NOMO-1 treated with dmso at 0.1 percent for 144 hours (cell line): ENCODE data around the gene SF3B6.
A peak's percentile ranks its signal among the peaks of the same experiment; 100 is the strongest.
"Not testable (repeated sequence)": the region's sequence is repeated elsewhere in the genome, so short reads cannot be mapped to it uniquely, and the experiment has no call there.

Source experiments
- DNase-seq: peaks from one replicate; lab custom pipeline; 2025; ENCODE audit not compliant: unreplicated experiment; lab: John Stamatoyannopoulos, UW

SF3B6 gene

GRCh38 chr2:24054366-24055010 is 21.6 kb downstream of the SF3B6 start:
- DNase-seq: no peak

GRCh38 chr2:24052951-24053350 is 23.2 kb downstream of the SF3B6 start:
- no peak for DNase-seq

GRCh38 chr2:24051833-24052232 is 24.3 kb downstream of the SF3B6 start:
- DNase-seq: no peak

- DNase-seq: no peak
Measured at GRCh38 chr2:24050041-24050979, 25.8 kb downstream of the SF3B6 start.

- DNase-seq: no peak
Measured at GRCh38 chr2:24049485-24050021, 26.6 kb downstream of the SF3B6 start, which contains the start of gene FKBP1B. Gene FKBP1B, plus strand, starts transcription at chr2:24049741. Its CDS starts 109 bp downstream, at chr2:24049850.

- DNase-seq: no peak
Measured at GRCh38 chr2:24048769-24049484, 27.2 kb downstream of the SF3B6 start.

GRCh38 chr2:24047703-24048033 is 28.5 kb downstream of the SF3B6 start:
- DNase-seq: no peak

GRCh38 chr2:24046930-24047702 is 29.0 kb downstream of the SF3B6 start, which contains the start of gene WDCP:
Gene WDCP, minus strand, starts transcription at chr2:24047391. Its CDS starts 7,897 bp downstream, at chr2:24039494.
- DNase-seq: peak; percentile 98

- no peak for DNase-seq
Measured at GRCh38 chr2:24046599-24046929, 29.6 kb downstream of the SF3B6 start.

- DNase-seq: no peak
Measured at GRCh38 chr2:24045511-24046508, 30.3 kb downstream of the SF3B6 start.

- DNase-seq: not testable (repeated sequence)
Measured at GRCh38 chr2:24043133-24043532, 33.0 kb downstream of the SF3B6 start.

GRCh38 chr2:24040511-24040910 is 35.6 kb downstream of the SF3B6 start:
- no peak for DNase-seq

- DNase-seq: no peak
Measured at GRCh38 chr2:24038786-24039499, 37.2 kb downstream of the SF3B6 start.

GRCh38 chr2:24026233-24026632 is 49.9 kb downstream of the SF3B6 start:
- no peak for DNase-seq

- DNase-seq: no peak
Measured at GRCh38 chr2:24024996-24025663, 51.0 kb downstream of the SF3B6 start.

- DNase-seq: no peak
Measured at GRCh38 chr2:24024018-24024417, 52.1 kb downstream of the SF3B6 start.

- no peak for DNase-seq
Measured at GRCh38 chr2:24022975-24023575, 53.1 kb downstream of the SF3B6 start.
